ENCODE results near the gene ANHX.

The ANHX gene

GRCh38 chr12:133203344-133204263, 32.1 kb downstream of the ANHX start:
- no peak for DNase-seq (ENCODE audit: low spot score)

DNA sequence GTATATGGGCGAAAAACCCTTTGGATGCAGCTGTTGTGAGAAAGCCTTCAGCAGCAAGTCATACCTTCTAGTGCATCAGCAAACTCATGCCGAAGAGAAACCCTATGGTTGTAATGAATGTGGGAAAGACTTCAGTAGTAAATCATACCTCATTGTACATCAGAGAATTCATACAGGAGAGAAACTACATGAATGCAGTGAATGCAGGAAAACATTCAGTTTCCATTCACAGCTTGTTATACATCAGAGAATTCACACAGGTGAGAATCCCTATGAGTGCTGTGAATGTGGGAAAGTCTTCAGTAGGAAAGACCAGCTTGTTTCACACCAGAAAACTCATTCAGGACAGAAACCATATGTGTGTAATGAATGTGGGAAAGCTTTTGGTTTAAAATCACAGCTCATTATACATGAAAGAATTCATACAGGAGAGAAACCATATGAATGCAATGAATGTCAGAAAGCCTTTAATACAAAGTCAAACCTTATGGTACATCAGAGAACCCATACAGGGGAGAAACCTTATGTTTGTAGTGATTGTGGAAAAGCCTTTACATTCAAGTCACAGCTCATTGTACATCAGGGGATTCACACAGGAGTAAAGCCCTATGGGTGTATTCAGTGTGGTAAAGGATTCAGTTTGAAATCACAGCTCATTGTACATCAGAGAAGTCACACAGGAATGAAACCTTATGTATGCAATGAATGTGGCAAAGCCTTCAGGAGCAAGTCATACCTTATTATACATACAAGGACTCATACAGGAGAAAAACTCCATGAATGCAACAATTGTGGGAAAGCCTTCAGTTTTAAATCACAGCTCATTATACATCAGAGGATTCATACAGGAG, 33.0 kb downstream of the ANHX start:
- DNase-seq (ENCODE audit: low spot score): no peak

- no peak for DNase-seq (ENCODE audit: low spot score)
These were observed 33.8 kb downstream of the ANHX start for GRCh38 chr12:133201888-133202287.

GRCh38 chr12:133192847-133193246, 42.8 kb downstream of the ANHX start:
- no peak for DNase-seq (ENCODE audit: low spot score)

DNA sequence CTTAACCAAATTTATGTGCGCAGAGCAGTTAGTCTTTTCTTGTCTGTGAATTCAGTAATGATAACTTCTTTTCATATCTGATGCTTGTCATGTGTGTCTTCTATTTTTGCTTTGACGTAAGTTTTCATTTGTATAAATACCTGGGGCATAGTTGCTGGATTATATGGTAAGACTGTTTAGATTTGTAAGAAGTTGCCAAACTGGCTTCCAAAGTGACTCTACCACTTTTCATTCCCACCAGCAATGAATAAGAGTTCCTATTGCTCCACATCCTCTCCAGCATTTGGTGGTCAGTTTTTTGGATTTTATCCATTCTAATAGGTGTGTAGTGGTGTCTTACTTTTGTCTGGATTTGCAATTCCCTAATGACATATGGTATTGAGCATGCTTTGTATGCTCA, 45.5 kb downstream of the ANHX start:
- no peak for DNase-seq (ENCODE audit: low spot score)

- peak; percentile 85 for DNase-seq (ENCODE audit: low spot score)
These were observed 54.3 kb downstream of the ANHX start, which contains the start of gene ZNF268 for GRCh38 chr12:133181238-133181959. Gene ZNF268, plus strand, starts transcription at chr12:133181495. Its CDS starts 503 bp downstream, at chr12:133181998.

DNA sequence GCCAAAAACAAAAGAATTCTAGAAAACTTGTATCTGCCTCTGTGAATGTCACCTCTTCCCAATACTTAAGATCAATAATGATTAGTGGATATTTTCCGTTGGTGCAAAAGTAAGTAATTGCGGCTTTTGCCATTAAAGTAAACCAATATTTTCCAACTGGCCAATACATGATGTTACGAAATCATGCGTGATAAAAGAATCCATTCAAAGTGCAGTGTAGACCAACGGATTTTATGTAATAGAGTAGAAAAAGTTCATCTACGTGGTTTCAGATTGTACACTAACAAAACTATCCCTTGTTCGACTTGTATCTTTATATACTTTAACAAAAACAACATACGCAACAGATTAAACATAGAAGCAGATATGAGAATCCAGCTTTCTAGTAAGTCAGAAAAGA, 55.0 kb downstream of the ANHX start:
- DNase-seq (ENCODE audit: low spot score): no peak

GRCh38 chr12:133174901-133175300, 60.8 kb downstream of the ANHX start:
- no peak for DNase-seq (ENCODE audit: low spot score)

GRCh38 chr12:133172491-133172890, 63.2 kb downstream of the ANHX start:
- DNase-seq (ENCODE audit: low spot score): no peak
